GM12892 (cell line): ENCODE measurements around the gene ZNF142.
A peak's percentile ranks its signal among the peaks of the same experiment; 100 is the strongest.

Source experiments
- POLR2A ChIP-seq: IDR thresholded peaks from 2 replicates; pipeline ENCODE4 v1.6.1; 2011; ENCODE audit warnings: low read depth, low read length, control low read depth
- POLR2AphosphoS5 ChIP-seq: IDR thresholded peaks from 2 replicates; pipeline ENCODE4 v1.6.1; 2011; ENCODE audit warnings: low read depth, low read length, control low read depth
- TAF1 ChIP-seq: IDR thresholded peaks from 2 replicates; pipeline ENCODE4 v1.6.1; 2011; ENCODE audit warnings: low read depth, mild to moderate bottlenecking, control low read depth, low read length, borderline replicate concordance

- TF ChIP-seq POLR2AphosphoS5 (peak; percentile 70), POLR2A (peak; percentile 87), TAF1 (peak; percentile 86)
Observed at GRCh38 chr2:218671654-218672566, 12.5 kb upstream of the ZNF142 start, which contains the start of the genes RNF25 and STK36.
